Skin epidermis (tissue), 12 donors: Measurements from ENCODE around the gene TCFL5.
"Not testable (repeated sequence)": the region's sequence is repeated elsewhere in the genome, so short reads cannot be mapped to it uniquely, and the experiment has no call there.

Experiments
- H3K27ac ChIP-seq, 21 experiments: fragments of 200-600 bp; sonication (generic) in 11 of 21; one replicate each; pipeline ENCODE4 v1.5.0; 2020; ENCODE audit warnings: mild to moderate bottlenecking in 3 of 21, inconsistent platforms in 2 of 21, moderate library complexity in 2 of 21
- H3K4me3 ChIP-seq, 7 experiments: fragments of 200-600 bp; sonication (generic) in 2 of 7; one replicate each; pipeline ENCODE4 v1.5.0; 2020; ENCODE audit warnings: inconsistent platforms in 2 of 7, mild to moderate bottlenecking in 2 of 7, moderate library complexity in 1 of 7

Gene TCFL5

DNA sequence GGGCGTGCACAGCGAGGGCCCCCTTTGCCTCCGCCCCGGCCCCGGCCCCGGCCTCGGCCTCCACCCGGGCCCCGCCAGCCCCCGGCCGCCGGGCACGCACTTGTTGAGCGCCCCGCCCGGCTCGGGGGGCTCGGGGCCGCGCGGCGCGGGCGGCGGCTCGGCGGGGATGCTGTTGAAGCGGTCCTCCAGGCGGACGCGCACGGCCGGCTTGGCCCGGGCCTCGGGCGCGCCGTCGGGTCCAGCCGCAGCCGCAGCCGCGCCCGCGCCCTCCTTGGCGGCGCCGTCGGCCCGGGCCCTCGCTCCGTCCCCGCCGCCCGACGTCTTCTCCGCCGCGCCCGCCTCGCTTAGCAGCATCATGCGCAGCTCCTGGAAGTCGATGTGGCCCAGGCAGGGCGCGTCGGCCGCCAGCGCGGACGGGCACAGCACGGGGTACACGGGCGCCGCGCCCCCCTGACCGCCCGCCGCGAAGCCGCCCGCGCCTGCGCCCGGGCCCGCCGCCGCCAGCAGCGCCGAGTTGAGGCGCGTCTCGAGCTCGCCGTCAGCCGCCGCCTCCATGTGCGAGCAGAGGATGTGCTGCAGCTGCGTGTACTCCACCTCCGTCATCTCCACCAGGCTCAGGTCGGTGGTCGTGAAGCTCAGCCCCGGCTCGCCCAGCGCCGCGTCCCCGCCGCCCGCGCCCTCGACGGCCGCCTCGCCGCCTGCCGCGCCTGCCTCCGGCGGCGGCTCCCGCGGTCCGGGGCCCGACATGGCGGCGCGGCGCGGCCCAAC is 514 bp downstream of the TCFL5 start:
- peak overlapping the region; percentile 20 to 48 (median 28) for H3K4me3 ChIP-seq
- peak overlapping the region in 4 of 21 experiments; percentile 1 to 45 (median 36) for H3K27ac ChIP-seq

DNA sequence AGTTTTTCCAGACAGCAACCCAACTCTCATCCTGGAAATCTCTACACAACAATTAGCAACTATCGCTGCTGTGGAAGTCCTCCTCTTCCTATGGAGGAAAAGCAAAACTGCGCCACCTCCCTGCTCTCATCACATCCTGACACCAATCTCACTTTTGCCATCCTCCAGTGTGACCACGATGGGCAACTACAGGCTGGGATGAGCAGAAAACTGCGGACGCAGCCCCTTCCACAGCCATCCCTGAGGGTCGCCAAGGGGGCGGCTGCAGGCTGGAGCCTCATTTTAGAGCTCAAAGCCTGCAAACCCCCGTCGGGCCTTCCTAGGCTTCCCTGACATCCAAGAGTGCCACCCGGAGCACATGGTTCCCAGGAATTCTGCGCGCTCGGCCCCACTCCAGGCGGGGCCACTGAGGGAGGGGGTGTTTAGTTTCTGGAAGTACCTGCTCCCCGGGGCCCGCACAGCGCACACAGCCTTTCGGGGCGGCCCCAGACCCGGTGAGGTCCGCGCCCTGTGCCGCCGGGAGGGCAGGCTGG is 1.2 kb downstream of the TCFL5 start:
- peak overlapping the region in 6 of 21 experiments; percentile 1 to 45 (median 20) for H3K27ac ChIP-seq
- peak overlapping the region; percentile 16 to 48 (median 28) for H3K4me3 ChIP-seq

DNA sequence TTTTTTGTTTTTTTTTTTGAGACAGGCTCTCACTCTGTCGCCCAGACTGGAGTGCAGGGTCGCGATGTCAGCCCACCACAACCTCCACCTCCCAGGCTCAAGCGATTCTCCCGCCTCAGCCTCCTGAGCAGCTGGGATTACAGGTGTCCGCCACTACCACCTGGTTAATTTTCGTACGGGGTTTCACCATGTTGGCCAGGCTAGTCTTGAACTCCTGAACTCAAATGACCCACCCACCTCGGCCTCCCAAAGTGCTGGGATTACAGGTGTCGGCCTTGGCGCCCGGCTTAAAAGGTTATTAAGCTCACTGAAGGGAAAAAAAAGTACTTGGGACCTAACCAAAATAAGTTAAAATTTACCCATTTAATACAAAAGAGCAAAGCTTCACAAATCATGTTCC is 1.9 kb downstream of the TCFL5 start:
- Histone ChIP-seq H3K27ac (peak overlapping the region in 1 of 21 experiments; percentile 9), H3K4me3 (peak overlapping the region in 2 of 7 experiments; percentile 34 to 48)

DNA sequence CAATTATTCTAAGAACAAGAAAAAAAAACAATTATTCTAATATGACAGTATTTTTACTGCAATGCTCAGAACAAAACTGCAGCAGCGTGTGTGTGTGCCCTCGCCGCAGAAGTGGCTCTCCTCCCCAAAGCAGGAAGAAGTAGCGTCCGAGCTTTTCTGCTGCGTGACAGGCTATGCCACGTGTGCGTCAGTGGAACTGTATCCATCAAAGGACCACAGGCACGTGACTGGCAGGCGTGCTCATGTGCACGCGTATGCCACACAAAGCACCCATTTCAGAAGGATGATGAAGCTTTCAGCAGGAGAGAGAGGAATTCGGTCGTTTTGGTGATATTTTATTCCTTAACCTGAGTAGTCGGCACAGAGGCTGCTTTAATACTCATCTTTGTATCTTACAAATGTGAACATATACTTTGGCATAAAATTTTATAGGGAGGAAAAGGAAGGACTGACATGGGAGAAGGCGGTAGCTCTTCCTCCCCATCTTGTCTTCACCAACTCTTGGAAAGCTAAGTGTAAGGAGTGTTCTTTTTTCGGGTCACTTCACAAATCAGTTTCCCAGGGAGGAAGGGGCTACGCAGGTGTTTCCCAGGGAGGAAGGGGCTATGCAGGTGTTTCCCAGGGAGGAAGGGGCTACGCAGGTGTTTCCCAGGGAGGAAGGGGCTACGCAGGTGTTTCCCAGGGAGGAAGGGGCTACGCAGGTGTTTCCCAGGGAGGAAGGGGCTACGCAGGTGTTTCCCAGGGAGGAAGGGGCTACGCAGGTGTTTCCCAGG is 3.4 kb downstream of the TCFL5 start:
- Histone ChIP-seq H3K27ac (no peak overlapping the region), H3K4me3 (no peak overlapping the region)

DNA sequence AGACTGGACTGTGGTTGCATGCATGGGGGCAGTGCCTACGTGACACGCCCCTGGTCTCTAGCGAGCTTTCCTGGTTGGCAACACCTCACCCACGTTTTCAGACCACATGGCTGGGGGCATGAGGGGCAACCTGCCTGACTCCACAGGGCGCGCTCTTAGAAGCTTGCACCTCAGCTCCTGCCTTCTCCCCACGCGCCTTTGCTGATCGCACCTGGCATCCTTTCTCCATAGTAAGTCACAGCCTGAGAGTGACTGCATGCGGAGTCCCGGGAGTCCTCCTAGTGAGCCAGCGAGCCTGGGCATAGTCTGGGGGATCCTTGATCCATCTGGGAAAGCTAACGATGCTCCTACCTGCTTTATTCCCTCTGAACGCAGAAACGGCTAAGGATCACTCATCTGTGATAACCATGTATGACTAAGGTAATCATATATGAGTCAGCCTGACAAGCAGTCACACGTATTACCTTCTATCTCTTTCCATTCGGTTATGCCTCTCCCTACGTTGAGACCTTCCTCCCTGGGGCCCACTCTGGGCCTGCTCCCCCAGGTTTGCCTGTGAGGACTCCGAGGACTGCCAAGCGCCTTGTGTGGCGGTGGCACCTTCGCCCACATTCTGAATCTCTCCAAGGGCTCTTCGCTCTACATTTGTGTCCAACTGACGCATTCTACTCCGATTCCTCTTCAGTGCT is 4.5 kb downstream of the TCFL5 start:
- Histone ChIP-seq H3K4me3 (no peak overlapping the region), H3K27ac (peak overlapping the region in 2 of 21 experiments; percentile 19 to 43)

DNA sequence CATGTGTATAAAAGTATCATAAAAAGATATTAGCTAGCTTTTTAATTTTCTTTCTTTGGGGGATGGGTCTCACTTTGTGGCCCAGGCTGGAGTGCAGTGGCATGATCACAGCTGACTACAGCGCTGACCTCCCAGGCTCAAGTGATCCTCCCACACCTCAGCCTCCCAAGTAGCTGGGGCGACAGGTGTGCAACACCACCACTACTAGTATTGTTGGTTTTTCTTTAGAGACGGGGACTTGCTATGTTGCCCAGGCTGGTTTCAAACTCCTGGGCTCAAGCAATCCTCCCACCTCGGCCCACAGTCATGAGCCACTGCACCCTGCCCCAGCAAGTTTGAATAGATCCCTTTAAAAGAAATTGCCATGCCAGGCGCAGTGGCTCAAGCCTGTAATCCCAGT is 6.5 kb downstream of the TCFL5 start:
- Histone ChIP-seq H3K27ac (no peak overlapping the region), H3K4me3 (no peak overlapping the region)

DNA sequence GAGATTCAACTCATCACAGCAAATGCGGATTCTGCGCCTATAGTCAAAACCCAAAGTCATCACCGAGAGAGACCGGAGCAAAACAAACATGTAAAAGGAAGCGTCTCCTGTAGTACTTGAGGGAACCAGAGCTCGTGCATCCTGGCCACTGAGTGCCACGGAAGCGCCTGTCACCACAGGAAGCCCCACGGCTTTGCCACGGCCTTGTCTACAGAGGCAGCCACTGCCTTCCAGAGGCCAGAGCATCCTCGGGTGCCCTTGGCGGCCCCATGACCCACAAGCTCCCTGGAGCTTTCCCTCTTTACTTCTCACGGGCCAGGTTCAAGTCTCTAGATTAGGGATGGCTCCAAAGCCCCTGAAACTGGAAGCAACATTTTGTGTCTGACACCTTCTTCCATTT is 7.5 kb downstream of the TCFL5 start:
- Histone ChIP-seq H3K27ac (no peak overlapping the region), H3K4me3 (no peak overlapping the region)

DNA sequence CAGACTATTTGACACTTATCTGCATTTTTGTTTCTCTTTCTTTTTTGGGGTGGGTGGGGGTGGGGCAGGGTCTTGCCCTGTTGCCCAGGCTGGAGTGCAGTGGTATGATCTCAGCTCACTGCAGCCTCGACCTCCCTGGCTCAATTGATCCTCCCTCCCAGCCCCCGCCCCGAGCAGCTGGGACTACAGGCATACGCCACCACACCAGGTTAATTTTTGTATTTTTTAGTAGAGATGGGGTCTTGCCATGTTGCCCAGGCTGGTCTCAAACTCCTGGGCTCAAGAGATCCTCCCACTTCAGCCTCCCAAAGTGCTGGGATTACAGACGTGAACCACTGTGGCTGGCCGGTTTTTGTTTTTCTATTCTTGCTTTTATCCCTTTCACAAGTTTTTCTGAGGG is 8.3 kb downstream of the TCFL5 start:
- not testable (repeated sequence) for H3K27ac ChIP-seq, H3K4me3 ChIP-seq

DNA sequence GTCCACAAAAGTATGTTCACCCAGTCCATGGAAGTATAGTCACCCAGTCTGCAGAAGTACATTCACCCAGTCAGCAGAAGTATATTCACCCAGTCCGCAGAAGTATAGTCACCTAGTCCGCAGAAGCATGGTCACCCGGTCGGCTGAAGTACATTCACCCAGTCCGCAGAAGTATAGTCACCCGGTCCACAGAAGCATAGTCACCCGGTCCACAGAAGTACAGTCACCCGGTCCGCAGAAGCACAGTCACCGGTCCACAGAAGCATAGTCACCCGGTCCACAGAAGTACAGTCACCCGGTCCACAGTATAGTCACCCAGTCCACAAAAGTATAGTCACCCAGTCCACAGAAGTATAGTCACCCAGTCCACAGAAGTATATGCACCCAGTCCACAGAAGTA is 8.8 kb downstream of the TCFL5 start:
- Histone ChIP-seq H3K27ac (no peak overlapping the region), H3K4me3 (no peak overlapping the region)

DNA sequence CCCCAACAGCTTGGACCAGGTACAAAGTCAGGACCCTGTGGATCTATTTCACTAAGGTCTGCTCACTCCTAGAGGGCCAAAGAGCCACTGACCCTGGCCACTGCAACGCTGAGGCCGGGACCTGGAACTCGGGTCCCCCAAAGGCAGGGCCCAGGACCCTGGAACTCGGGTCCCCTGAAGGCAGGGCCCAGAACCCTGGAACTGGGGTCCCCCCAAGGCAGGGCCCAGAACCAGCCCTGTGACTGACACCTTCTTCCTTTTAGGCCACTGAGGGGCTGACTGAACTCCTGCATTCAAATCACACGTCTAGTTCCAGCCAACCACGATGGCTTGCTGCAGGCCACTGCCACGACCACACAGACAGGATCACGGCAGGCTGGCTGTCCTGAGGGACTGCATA is 9.4 kb downstream of the TCFL5 start:
- Histone ChIP-seq H3K4me3 (no peak overlapping the region), H3K27ac (no peak overlapping the region)

DNA sequence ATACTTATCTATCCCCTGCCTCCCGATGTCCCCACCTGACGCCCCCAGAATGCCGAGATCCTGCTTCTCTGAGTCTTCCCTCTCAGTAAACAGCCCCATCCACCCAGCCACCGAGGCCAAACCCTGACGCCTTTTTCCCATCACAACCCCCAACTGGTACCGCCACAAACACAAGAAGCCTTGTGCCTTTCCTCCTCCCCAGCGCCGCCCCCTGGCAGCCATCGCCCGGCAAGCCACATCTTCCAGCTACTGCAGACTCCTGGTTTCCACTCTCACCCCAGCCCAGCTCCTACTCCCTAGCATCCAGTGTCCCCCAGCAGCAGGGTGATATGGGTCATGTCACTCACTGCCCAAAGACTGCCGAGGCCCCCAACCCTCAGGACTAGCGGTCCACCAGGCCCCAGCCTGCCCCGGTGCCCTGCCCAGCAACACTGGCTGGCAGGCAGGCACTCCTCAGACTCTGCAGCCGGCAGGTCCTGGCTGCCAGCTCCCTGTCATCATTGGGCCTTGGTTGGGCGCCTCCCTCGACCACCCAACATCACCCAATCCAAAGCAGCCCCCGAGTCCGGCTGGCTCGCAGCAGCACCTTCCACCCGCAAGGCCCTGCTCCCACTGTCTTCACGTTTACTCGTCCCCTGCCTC is 11.2 kb downstream of the TCFL5 start:
- H3K27ac ChIP-seq, result no peak overlapping the region
- no peak overlapping the region for H3K4me3 ChIP-seq

DNA sequence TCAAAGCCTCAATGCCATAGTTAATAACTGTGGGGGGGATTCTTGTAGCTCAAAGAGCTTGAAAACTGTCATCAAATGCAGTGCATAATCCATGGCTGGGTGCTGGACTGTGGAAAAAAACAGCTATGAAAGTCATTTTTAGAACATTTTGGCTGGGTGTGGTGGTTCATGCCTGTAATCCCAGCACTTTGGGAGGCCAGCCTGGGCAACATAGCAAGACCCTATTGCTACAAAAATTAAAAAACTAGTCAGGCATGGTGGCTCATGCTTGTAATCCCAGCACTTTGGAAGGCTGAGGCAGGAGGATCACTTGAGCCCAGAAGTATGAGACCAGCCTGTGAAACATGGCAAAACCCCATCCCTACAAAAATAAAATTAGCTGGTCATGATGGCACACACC is 12.2 kb downstream of the TCFL5 start:
- Histone ChIP-seq H3K4me3 (no peak overlapping the region), H3K27ac (no peak overlapping the region)

DNA sequence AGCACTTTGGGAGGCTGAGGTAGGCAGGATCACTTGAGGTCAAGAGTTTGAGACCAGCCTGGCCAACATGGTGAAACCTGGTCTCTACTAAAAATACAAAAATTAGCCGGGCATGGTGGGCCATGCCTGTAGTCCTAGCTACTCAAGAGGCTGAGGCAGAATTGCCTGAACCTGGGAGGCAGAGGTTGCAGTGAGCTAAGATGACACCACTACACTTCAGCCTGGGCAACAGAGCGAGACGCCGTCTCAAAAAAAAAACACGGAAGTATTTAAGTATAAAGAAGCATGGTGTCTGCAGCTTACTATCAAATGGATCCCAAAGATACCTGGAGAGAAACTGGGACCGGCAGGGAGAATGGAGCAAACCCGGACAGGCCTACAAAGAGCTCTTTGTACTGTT is 12.7 kb downstream of the TCFL5 start:
- not testable (repeated sequence) for H3K27ac ChIP-seq, H3K4me3 ChIP-seq

DNA sequence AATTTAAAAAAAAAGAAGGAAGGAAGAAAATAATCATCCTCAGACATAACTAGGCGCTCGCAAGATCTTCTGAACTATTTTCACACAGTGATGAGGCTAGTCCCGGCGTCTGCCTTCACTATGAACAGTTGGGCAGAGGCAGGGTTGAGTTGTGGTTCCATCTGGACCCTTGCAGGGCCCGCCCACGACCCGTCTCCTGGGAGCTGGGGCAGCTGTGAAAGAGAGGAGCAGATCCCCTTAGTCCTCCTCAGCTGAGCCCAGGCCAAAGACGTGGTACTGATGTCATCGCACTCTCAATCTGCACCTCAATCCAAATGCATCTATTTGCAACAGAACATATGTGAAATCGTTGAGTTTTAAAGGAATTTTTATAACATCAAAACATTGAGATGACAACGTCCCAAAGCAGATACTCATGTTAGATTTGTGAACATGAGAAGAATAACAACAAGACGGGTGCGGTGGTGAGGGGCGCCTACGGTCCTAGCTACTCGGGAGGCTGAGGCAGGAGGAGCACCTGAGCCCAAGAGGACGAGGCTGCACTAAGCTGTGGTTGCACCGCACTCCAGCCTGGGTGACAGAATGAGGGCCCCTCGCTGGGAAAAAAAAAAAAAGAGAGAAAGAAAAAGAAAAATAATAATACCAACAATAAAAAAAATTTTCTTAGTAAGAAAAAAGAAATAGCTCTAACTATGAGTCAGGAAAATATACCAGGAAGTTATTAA is 15.3 kb downstream of the TCFL5 start:
- no peak overlapping the region for H3K27ac ChIP-seq

DNA sequence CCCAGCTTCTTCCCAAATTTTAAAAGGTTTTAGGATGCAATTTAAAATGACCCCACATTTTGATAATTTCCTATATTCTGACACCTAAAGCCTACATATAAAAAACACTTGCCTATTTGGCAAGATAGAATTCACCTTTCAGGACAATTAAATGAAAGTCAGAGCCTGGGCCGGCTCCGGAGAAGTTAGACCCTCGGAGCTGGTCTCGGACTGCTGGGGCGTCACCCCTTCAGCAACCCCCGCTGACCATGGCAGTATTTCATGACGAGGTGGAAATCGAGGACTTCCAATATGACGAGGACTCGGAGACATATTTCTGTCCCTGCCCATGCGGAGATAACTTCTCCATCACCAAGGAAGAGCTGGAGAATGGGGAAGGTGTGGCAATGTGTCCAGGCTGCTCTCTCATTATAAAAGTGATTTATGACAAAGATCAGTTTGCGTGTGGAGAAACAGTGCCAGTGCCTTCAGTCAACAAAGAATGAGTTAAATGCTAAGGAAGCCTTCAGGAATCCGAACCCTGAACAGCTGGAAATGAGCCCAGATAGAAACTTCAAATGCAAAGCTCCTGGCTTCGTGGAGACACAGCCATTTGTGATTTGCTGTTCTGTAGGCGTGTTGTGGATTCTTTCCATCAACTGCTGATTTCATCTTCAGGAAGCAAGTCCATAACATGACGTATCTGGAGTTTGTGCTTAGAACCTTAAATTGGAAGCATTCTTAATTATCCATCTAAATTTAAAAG is 16.0 kb downstream of the TCFL5 start:
- Histone ChIP-seq H3K4me3 (no peak overlapping the region), H3K27ac (no peak overlapping the region)

More for the DNA sequence above, 15.3 kb downstream of the TCFL5 start:
- H3K4me3 ChIP-seq, result no peak overlapping the region

DNA sequence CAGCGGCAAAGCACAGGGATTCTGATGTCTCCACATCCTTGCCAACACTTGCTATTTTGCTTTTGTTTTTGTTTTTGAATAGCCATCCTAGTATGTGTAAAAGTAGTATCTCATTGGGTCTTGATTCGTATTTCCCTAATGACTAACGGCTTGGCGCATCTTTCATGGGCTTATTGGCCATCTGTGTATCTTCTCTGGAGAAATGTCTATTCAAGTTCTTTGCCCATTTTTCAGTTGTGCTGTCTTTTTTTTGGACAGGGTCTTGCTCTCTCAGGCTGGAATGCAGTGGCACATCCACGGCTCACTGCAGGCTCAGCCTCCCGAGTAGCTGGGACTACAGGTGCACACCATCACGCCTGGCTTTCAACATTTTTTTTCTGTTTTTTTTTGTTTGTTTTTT is 17.4 kb downstream of the TCFL5 start:
- Histone ChIP-seq H3K27ac (no peak overlapping the region), H3K4me3 (no peak overlapping the region)

DNA sequence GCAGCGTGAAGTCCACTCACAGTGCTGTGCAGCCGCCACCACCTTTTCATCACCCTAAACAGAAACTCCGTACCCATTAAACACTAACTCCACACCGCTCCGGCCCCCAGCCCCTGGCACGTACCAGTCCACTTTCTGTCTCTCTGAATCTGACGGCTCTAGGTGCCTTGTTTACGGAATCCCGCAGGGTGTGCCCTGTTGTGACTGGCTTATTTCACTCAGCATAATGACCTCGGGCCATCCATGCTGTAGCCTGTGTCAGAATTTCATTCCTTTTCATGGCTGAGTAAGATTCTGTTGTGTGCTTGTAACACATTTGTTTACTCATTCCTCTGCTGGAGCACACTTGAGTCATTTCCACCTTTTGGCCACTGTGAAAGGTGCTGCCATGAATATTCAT is 18.0 kb downstream of the TCFL5 start:
- H3K27ac ChIP-seq, result no peak overlapping the region
- H3K4me3 ChIP-seq, result no peak overlapping the region

DNA sequence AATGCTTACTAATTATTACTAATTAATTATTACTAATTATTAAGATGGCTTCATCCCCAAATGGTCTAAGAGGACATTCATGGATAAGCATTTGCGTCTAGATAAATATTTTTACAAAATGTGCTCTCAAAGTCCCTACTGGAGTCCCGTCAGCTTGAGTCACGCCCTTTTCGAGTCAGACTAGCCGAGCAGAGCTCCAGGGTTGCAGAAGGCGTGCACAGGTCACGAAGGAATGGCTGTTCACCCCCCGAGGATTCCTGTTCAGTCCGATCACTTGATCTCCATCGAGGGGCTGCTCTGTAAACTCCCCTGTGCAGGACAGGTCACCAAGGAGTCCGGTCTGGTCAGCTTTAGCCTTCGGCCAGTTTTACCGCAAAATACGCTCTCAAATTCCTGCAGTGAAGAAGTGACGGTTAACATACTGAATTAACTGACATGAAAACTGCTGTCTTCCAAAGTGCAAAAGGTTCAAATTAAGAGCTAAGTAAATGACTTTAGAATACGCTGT is 19.9 kb downstream of the TCFL5 start:
- H3K4me3 ChIP-seq, result no peak overlapping the region
- no peak overlapping the region for H3K27ac ChIP-seq
